ENCODE data around the gene BRD3.

BRD3 gene

GRCh38 chr9:134010310-134011173, 57.3 kb downstream of the BRD3 start:
- peak; percentile 17 for DNase-seq

GRCh38 chr9:134007571-134007970, 60.3 kb downstream of the BRD3 start:
- no peak for DNase-seq

GRCh38 chr9:134007150-134007549, 60.7 kb downstream of the BRD3 start:
- DNase-seq = peak; percentile 50

- DNase-seq = no peak
Observed at GRCh38 chr9:134005381-134005780, 62.4 kb downstream of the BRD3 start.

- no peak for DNase-seq
Observed at GRCh38 chr9:134004881-134005280, 62.9 kb downstream of the BRD3 start.

GRCh38 chr9:134004131-134004873, 63.5 kb downstream of the BRD3 start:
- no peak for DNase-seq

- no peak for DNase-seq
Observed at GRCh38 chr9:134003237-134003636, 64.6 kb downstream of the BRD3 start.

GRCh38 chr9:134002796-134003195, 65.0 kb downstream of the BRD3 start:
- DNase-seq = no peak

- DNase-seq = no peak
Observed at GRCh38 chr9:133999851-134000265, 68.0 kb downstream of the BRD3 start.

GRCh38 chr9:133998915-133999595, 68.8 kb downstream of the BRD3 start:
- no peak for DNase-seq

- no peak for DNase-seq
Observed at GRCh38 chr9:133997584-133997983, 70.2 kb downstream of the BRD3 start.

GRCh38 chr9:133996531-133997520, 71.0 kb downstream of the BRD3 start:
- no peak for DNase-seq

- peak; percentile 28 for DNase-seq
Observed at GRCh38 chr9:133995012-133995896, 72.6 kb downstream of the BRD3 start.

GRCh38 chr9:133994353-133995011, 73.3 kb downstream of the BRD3 start:
- peak; percentile 67 for DNase-seq

GRCh38 chr9:133993635-133994253, 74.1 kb downstream of the BRD3 start:
- no peak for DNase-seq

GRCh38 chr9:133992780-133993634, 74.8 kb downstream of the BRD3 start:
- peak; percentile 74 for DNase-seq

- DNase-seq = peak; percentile 47
Observed at GRCh38 chr9:133991964-133992779, 75.7 kb downstream of the BRD3 start, which contains the start of gene VAV2. Gene VAV2, minus strand, starts transcription at chr9:133992324. Its CDS starts 46 bp downstream, at chr9:133992278.

All from NCI-H1092 treated with DMSO at 0.1 percent for 48 hours (cell line).